Effector CD8-positive, alpha-beta T cell (primary cell): ENCODE measurements around the gene ULBP3.

Source experiments
- DNase-seq: peaks from one replicate; lab custom pipeline; 2025; lab: John Stamatoyannopoulos, UW
- total RNA-seq, 4 experiments: gene quantifications; one replicate each; lab custom pipeline; 2026; lab: John Stamatoyannopoulos, UW

ULBP3 gene
- total RNA-seq: 1.1 to 6.7 (median 2.8) reads per million in 4 experiments

- DNase-seq: peak; percentile 64
Measured at GRCh38 chr6:150068720-150069648, at the start of gene ULBP3. TSS of gene ULBP3 (minus strand) at chr6:150069121. CDS start at chr6:150069066, 55 bp downstream.

DNA sequence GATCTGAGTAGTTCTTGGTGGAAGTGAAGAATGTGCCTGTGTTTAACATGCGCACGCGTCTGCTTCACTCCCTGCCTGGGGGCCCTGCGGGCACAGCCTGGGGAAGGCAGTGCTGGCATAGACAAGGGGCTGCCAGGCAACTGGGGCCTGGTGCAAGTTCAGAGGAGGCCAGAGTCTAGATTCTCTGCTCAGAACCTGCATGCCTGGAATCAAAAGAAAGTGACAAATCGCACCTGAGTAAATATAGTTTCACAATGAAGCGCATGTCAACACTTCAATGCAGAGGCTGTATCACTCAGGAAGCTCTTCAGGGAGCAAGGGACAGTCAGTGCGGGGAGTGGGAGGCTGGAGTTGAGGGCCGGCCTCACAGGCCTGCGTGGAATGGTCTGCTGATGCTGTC lies 49.7 kb upstream of the ULBP3 start:
- DNase-seq: no peak

DNA sequence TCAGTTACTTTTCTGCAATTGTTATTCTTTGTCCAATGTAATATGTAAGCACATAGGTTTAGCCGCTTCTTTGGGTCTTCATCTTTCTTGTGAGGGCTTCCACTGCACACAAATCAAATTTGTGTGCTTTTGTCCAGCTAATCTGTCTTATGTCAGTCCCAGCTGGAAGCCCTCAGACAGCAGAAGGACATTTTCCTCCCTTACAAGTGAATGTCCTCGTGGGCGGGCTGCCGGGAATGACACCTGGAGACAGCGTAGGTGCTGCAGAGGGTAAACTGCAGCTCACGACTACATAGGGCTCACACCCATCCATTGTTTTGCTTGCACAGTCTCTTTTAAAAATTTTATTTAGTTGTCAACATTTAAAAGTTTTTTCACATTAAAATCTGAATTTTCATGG lies 49.3 kb upstream of the ULBP3 start:
- DNase-seq: no peak

DNA sequence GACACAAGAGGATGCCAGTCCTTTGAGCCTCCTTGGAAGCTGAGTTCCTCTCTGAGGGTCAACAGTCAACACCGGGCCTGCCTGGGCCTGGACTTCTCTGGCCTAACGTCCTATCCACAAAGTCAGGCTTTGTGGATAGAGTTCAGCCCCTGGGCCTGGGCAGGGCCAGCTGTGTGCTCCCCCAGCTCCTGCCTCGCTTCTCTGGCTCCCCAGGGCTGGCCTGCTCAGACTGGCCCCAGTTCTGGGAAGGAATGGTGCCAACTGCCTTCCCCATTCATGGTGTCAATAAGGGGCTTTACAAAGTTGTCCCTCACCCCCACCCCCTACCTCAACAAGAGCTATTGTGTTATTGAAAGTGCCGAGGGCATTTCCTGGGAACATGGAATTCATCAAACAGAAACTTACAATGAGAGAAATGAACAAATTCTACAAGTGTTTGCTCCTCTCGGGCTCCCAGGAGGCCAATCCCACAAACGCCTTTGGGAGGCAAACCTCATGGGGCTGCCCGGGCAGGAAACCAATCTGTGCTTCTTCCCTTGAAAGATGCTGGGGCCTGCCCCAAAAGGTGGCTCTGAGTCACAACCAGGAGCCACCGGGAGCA lies 47.4 kb upstream of the ULBP3 start:
- DNase-seq: no peak

DNA sequence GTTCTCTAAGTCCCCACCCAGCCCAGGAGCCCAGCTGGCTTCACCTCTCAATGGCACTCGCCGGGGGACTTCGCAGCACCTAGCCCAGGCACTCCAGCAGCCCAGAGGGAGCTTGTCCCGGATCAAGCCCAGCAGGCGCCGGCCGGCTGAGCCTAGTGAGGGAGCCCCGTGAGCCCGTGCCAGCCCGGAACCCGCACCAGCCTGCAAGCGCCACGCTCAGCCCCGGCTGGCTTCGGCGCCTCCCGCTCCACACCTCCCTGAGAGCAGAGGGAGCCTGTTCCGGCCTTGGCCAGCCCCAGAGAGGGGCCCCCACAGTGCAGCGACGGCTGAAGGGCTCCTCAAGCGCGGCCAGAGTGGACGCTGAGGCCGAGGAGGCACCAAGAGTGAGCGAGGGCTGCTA lies 46.8 kb upstream of the ULBP3 start:
- no peak for DNase-seq

GRCh38 chr6:150112233-150112632 lies 43.3 kb upstream of the ULBP3 start:
- no peak for DNase-seq

DNA sequence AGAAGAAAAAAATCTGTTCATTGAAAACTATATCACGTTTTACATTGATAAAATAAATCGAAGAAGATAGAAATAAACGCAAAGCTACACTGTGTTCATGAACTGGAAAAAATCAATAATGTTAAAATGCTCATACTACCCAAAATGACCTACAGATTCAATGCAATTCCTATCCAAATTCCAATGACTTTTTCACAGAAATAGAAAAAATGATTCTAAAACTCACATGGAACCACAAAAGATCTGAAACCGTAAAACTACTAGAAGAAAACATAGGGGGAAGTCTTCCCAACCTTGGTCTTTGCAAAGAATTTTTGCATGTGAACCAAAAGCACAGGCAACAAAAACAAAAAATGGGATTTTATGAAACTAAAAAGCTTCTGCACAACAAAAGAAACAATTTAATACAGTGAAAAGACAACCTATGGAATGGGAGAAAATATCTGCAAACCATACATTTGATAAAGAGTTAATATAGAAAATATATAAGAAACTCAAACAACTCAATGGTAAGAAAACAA lies 33.9 kb upstream of the ULBP3 start:
- DNase-seq: no peak

DNA sequence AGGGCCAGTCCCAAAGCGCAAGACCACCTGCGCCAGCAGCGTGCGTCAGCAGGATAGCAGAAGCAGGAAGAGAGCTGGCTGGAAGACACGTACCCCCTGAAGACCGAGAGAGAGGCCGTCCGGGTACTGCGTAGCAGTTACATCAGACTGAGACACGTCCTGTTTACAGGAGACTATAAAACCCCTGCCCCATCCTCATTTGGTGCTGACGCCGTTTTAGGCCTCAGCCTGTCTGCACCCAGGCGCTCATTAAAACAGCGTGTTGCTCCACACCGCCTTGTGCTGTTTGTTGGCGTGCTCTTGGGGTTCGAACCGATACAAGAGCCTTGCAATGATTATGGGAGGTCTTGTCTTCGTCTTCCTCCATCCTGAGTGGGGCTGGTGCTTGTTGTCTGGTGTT lies 31.8 kb upstream of the ULBP3 start:
- no peak for DNase-seq

GRCh38 chr6:150099953-150100352 lies 31.0 kb upstream of the ULBP3 start:
- no peak for DNase-seq

DNA sequence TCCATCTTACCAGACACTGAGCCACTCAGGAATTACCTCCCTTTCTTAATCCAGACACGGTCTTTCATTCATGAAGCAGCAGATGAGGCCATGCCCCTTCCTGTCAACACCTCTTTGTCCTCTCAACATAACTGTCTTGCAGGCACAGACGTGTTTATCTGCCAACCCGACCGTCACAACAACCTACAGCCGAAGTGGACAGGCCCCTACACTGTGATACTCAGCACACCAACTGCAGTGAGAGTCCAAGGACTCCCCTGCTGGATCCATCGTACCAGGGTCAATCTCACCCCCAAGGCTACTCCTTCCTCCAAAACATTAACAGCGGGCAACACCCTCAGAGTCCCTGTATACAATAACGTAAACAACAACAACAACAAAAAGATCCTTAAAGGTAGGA lies 30.6 kb upstream of the ULBP3 start:
- no peak for DNase-seq

DNA sequence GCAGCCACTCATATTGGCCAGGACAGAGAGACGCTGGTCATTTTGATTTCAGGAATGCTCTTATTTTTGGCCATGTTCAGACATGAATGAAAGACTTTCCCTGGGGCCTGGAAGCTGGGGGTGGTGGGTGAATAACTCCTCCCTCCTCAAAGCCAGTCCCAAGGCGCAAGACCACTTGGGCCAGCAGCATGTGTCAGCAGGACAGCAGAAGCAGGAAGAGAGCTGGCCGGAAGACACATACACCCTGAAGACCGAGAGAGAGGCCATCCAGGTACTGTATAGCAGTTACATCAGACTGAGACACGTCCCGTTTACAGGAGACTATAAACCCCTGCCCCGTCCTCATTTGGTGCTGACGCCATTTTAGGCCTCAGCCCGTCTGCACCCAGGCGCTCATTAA lies 29.2 kb upstream of the ULBP3 start:
- no peak for DNase-seq

DNA sequence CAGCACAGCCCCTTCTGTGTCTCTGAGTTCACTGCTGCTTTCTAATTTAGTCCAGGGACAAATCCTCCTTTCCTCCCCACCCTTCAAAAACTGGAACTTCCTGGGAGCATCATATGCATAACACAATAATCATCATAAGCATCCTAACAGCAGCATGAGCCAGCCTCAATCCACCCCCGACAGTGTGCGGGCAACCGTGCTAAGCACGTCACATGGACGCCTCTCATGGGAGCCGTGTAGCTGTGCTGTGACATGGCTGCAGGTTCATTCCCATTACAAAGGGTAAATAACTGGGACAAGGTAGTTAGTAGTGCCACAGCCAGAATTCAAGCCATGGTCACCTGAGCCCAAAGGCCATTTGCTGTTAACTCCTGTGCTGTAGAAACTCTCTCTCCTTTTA lies 24.5 kb upstream of the ULBP3 start:
- DNase-seq: no peak

- no peak for DNase-seq
Measured at GRCh38 chr6:150091476-150091875, 22.6 kb upstream of the ULBP3 start.

- DNase-seq: no peak
Measured at GRCh38 chr6:150090328-150090727, 21.4 kb upstream of the ULBP3 start.

DNA sequence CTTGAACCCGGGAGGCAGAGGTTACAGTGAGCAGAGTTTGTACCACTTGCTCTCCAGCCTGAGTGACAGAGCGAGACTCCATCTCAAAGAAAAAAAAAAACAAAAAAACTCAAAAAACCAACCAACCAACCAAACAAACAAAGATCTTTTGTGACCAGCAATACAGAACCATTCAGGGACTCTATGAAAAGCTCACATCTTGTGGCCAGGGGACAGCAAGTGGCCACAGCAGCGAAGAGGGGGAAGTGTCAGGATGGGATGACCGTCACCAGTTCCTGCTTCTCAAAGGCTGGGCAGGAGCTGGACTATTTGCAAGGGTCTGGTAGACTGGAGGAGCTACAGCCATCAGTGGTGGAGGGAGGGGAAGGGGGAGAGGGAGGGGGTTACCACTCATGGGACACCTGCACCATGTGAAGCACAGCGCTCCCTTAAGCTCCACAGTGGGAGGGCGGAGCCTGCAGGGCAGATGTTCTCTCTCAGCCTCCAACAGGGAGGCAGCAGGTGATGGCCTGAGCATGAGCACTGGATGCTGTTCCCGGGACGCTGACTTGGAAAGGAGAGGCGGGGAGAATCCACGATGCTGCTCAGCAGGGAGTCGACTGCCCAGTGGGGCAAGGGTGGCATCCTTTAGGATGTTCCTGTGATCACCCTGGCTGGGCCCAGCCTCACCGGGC lies 19.7 kb upstream of the ULBP3 start:
- no peak for DNase-seq

DNA sequence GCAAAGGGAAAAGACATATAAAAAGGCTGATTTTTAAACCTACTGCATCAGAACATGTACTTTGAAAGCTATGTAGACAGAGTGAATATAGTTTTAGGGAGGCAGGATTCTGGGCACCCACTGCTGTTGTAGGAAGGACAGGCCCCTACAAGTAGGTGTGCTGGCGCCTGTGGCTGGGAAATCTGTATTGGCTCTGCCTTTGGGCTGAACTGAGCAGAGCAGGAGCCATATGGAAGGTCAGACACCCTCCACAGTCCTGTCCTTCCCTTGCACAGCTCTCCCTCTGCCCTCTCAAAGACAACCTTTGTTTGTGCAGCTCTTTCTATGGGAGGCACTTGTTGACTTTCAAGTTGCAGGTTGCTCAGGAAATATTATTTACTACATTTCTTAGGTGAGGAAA lies 18.4 kb upstream of the ULBP3 start:
- DNase-seq: no peak

- no peak for DNase-seq
Measured at GRCh38 chr6:150086026-150086425, 17.1 kb upstream of the ULBP3 start.

DNA sequence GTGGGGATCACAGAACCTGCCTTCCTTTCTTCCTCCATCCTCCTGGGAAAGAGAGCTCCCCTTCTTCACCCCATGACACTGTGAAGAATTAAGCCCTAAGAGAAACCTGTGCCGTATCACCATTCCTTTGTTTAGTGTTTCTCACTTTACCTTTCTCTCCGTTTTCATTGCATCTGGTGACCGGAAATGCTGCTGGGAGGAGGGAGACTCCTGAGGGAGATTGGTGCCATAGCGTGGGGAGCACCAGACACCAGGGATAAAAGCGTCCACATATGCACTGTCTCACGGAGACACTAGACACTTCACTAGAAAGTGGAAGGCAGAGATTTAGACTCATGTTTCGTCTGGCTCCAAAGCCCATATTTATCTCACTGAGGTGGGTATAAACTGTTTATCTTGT lies 15.5 kb upstream of the ULBP3 start:
- DNase-seq: no peak

GRCh38 chr6:150083839-150084238 lies 14.9 kb upstream of the ULBP3 start:
- no peak for DNase-seq

- no peak for DNase-seq
Measured at GRCh38 chr6:150081702-150082101, 12.8 kb upstream of the ULBP3 start.

- DNase-seq: no peak
Measured at GRCh38 chr6:150079604-150080003, 10.7 kb upstream of the ULBP3 start.

- DNase-seq: no peak
Measured at GRCh38 chr6:150078788-150079187, 9.9 kb upstream of the ULBP3 start.
